ENCODE data around the gene GPR153. TPM values are rescaled to one million over a fixed set of nuclear protein-coding genes. Genes with fewer than 3 reads are reported as not detected.
A peak's percentile ranks its signal among the peaks of the same experiment; 100 is the strongest.

The GPR153 gene
- total RNA-seq, 1 donor from 2014 or later: 4.2 TPM

GRCh38 chr1:6275826-6276782 is 15.2 kb upstream of the GPR153 start:
- no peak for TF ChIP-seq CTCF (IDR thresholded peaks at IDR 0.05)
- no peaks in the 10 kb centered on the region for H3K9me3 Mint-ChIP-seq (ENCODE audit: unreplicated experiment)
- DNase-seq (ENCODE audit: extremely low spot score, unreplicated experiment): peak; percentile 89
- peaks cover 27% of the 10 kb centered on the region for H3K4me1 Mint-ChIP-seq (ENCODE audit: unreplicated experiment)
- no peaks in the 10 kb centered on the region for H3K27me3 Mint-ChIP-seq (ENCODE audit: unreplicated experiment)
- peak overlapping the region; percentile 60 for H3K4me3 Mint-ChIP-seq (ENCODE audit: unreplicated experiment)
- peak overlapping the region; percentile 90 for H3K27ac Mint-ChIP-seq (ENCODE audit: unreplicated experiment)
- H3K36me3 Mint-ChIP-seq (ENCODE audit: unreplicated experiment): no peaks in the 10 kb centered on the region

GRCh38 chr1:6274622-6275139 is 13.8 kb upstream of the GPR153 start:
- Mint-ChIP-seq H3K4me3 (ENCODE audit: unreplicated experiment) (no peak overlapping the region), H3K9me3 (ENCODE audit: unreplicated experiment) (no peaks in the 10 kb centered on the region), H3K36me3 (ENCODE audit: unreplicated experiment) (no peaks in the 10 kb centered on the region), H3K27ac (ENCODE audit: unreplicated experiment) (no peak overlapping the region), H3K4me1 (ENCODE audit: unreplicated experiment) (peaks cover 36% of the 10 kb centered on the region), H3K27me3 (ENCODE audit: unreplicated experiment) (no peaks in the 10 kb centered on the region)
- no peak for TF ChIP-seq CTCF (IDR thresholded peaks at IDR 0.05)
- DNase-seq (ENCODE audit: extremely low spot score, unreplicated experiment): no peak

- H3K4me1 Mint-ChIP-seq (ENCODE audit: unreplicated experiment): peaks cover 37% of the 10 kb centered on the region
- no peak for TF ChIP-seq CTCF (IDR thresholded peaks at IDR 0.05)
- H3K36me3 Mint-ChIP-seq (ENCODE audit: unreplicated experiment): no peaks in the 10 kb centered on the region
- no peaks in the 10 kb centered on the region for H3K27me3 Mint-ChIP-seq (ENCODE audit: unreplicated experiment)
- no peak overlapping the region for H3K27ac Mint-ChIP-seq (ENCODE audit: unreplicated experiment)
- no peaks in the 10 kb centered on the region for H3K9me3 Mint-ChIP-seq (ENCODE audit: unreplicated experiment)
- H3K4me3 Mint-ChIP-seq (ENCODE audit: unreplicated experiment): no peak overlapping the region
- no peak for DNase-seq (ENCODE audit: extremely low spot score, unreplicated experiment)
Measured at GRCh38 chr1:6274102-6274501, 13.2 kb upstream of the GPR153 start.

GRCh38 chr1:6273380-6273891 is 12.5 kb upstream of the GPR153 start:
- no peaks in the 10 kb centered on the region for H3K36me3 Mint-ChIP-seq (ENCODE audit: unreplicated experiment)
- H3K9me3 Mint-ChIP-seq (ENCODE audit: unreplicated experiment): no peaks in the 10 kb centered on the region
- peaks cover 37% of the 10 kb centered on the region for H3K4me1 Mint-ChIP-seq (ENCODE audit: unreplicated experiment)
- H3K27me3 Mint-ChIP-seq (ENCODE audit: unreplicated experiment): no peaks in the 10 kb centered on the region
- H3K27ac Mint-ChIP-seq (ENCODE audit: unreplicated experiment): no peak overlapping the region
- TF ChIP-seq CTCF (IDR thresholded peaks at IDR 0.05): no peak
- no peak overlapping the region for H3K4me3 Mint-ChIP-seq (ENCODE audit: unreplicated experiment)
- DNase-seq (ENCODE audit: extremely low spot score, unreplicated experiment): no peak

- H3K4me1 Mint-ChIP-seq (ENCODE audit: unreplicated experiment): peaks cover 37% of the 10 kb centered on the region
Measured at GRCh38 chr1:6272868-6273267, 12.0 kb upstream of the GPR153 start.

More at GRCh38 chr1:6272868-6273267, 12.0 kb upstream of the GPR153 start:
- Mint-ChIP-seq H3K9me3 (ENCODE audit: unreplicated experiment) (no peaks in the 10 kb centered on the region), H3K36me3 (ENCODE audit: unreplicated experiment) (no peaks in the 10 kb centered on the region), H3K27ac (ENCODE audit: unreplicated experiment) (no peak overlapping the region), H3K4me3 (ENCODE audit: unreplicated experiment) (no peak overlapping the region), H3K27me3 (ENCODE audit: unreplicated experiment) (no peaks in the 10 kb centered on the region)
- no peak for DNase-seq (ENCODE audit: extremely low spot score, unreplicated experiment)
- TF ChIP-seq CTCF (IDR thresholded peaks at IDR 0.05): no peak
